Stimulated activated CD8-positive, alpha-beta memory T cell treated with anti-CD3 and anti-CD28 coated beads, Interleukin-15, amount 100 ng/mL, for 4 hours (primary cell): Measurements from ENCODE around the gene DNAJA4.
"Not testable (repeated sequence)": the region's sequence is repeated elsewhere in the genome, so short reads cannot be mapped to it uniquely, and the experiment has no call there.

Source experiments
- DNase-seq, 2 donors: peaks; one replicate each; pipeline ENCODE4 v3.0.0-alpha.2; 2020; ENCODE audit warnings: low read depth in 2 of 2

DNAJA4 gene

GRCh38 chr15:78244101-78244500 is 20.3 kb upstream of the DNAJA4 start:
- DNase-seq = no peak

- DNase-seq = no peak
These were observed 19.5 kb upstream of the DNAJA4 start for GRCh38 chr15:78244893-78245292.

- not testable (repeated sequence) for DNase-seq
These were observed 19.0 kb upstream of the DNAJA4 start for GRCh38 chr15:78245392-78245791.

DNA sequence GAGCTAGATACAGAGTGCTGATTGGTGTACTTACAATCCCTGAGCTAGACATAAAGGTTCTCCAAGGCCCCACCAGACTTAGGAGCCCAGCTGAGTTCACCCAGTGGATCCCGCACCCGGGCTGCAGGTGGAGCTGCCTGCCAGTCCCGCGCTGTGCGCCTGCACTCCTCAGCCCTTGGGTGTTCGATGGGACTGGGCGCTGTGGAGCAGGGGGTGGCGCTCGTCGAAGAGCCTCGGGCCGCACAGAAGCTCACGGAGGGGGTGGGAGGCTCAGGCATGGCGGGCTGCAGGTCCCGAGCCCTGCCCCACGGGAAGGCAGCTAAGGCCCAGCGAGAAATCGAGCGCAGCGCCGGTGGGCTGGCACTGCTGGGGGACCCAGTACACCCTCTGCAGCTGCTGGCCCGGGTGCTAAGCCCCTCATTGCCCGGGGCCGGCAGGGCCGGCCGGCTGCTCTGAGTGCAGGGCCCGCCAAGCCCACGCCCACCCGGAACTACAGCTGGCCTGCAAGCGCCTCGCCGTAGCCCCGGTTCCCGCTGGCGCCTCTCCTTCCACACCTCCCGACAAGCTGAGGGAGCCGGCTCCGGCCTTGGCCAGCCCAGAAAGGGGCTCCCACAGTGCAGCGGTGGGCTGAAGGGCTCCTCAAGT is 18.3 kb upstream of the DNAJA4 start:
- DNase-seq = not testable (repeated sequence)

GRCh38 chr15:78247911-78248310 is 16.5 kb upstream of the DNAJA4 start:
- DNase-seq = no peak

- no peak for DNase-seq
These were observed 15.2 kb upstream of the DNAJA4 start for GRCh38 chr15:78249131-78249530.

DNA sequence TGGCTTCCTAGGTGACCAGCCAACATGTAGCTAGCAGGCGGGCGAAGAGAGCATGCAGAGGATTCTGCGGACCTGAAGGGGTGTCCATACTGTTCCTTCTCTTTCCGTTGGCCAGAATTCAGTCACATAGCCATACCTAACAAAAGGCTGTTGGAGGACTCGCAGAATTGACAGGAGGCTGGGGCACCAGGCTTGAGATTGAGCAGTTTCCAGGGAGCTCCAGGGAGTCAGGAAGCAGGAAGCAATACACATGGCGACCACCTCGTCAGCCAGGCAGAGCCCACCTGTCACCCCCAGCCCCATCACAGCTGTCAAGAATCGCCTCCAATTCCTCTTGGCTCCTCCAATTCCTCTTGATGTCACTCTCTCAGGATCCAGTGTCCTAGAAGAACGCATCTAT is 13.2 kb upstream of the DNAJA4 start:
- DNase-seq = no peak

- no peak for DNase-seq
These were observed 8.8 kb upstream of the DNAJA4 start for GRCh38 chr15:78255421-78256043.

DNA sequence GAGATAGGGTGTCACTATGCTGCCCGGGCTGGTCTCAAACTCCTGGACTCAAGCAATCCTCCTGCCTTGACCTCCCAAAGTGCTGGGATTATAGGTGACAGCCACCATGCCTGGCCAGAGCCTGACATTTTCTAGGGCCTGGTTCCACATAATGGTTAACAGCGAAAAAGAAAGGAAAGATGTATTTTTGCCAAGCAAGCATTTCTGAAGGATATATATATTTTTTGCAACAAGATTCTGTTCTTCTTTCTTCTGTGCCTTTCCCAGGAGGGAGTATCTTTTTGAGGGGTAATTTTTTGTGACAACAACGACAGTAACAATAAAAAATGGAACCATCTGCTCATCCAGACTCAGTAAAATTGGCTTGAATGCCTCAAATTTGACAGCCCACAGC is 8.3 kb upstream of the DNAJA4 start:
- no peak for DNase-seq

GRCh38 chr15:78257681-78258080 is 6.7 kb upstream of the DNAJA4 start:
- no peak for DNase-seq

DNA sequence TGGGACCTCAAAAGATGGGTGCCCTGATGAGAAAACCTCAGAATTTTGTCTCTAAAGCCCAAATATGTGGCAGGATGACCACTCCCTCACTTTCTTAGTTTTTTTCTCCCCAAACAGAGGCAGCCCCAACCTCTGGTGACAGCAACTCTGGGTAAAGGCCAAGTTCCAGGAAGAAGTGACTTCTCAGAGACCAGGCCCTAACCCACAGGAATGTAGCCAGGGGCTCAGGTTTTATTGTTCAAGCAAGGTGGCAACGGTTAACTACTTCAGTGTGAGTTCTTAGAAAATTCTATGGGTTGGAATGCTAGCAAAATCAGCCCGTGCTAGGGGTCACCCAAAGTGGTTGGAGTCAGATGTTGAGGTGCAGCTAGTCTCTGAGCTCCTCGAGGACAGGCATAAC is 5.1 kb upstream of the DNAJA4 start:
- no peak for DNase-seq

DNA sequence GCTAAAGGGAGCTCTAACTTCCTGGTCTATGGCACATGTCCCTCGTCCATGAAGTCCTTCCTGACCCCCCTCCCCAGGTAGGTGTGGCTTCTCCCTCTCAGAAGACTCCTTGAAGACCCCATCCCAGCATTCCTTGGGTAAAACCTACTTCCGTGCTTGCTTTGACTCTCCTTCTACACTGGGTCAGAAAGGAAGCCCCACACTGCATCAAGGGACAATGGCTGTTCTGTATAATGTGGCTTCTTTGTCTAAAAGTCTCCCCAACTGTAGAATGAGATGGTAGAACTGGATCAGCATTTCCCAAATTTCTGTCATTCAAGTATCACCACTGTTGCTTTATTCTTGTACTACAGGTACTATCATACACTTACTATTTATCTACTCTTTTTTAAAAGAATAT is 3.9 kb upstream of the DNAJA4 start:
- DNase-seq = no peak

DNA sequence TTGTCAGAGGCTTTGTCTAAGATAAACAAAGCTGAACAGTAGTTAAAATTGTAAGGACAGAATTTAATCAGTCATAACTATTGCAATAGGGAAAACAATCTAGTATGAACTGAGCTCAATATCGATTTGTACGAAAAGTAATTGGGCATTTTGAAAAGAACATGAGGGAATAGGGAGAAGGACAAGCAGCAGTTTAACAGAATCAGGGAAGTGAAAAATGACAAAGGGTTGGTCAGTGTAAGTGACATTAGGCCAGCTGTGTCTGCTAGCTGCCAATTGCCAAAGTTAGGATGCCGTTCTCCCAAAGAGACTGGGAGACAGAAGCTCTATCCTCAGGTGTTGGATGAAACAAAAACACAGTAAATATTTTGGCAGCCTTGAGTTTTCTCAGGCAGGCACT is 3.3 kb upstream of the DNAJA4 start:
- DNase-seq = no peak

DNA sequence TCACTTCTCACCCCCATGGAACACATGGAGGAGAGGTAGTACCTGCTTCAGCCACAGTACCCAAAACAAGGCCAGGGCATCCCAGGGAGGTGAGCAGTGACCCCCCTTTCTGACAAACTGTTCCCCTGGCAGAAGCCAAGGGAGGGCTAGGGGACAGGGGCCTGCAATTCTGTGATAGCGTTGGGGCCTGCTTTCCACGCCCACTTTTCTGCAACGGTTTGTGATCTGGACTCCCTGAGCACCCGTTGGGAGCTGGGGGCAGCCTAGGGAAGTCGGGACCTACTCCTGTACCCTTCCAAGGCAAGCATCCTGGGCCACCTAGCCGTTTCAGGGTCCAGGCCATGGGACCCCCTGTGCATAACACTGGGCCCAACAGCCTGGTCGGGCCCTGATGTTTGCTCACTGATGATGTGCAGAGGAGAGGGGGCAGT is 996 bp upstream of the DNAJA4 start:
- DNase-seq = no peak

DNA sequence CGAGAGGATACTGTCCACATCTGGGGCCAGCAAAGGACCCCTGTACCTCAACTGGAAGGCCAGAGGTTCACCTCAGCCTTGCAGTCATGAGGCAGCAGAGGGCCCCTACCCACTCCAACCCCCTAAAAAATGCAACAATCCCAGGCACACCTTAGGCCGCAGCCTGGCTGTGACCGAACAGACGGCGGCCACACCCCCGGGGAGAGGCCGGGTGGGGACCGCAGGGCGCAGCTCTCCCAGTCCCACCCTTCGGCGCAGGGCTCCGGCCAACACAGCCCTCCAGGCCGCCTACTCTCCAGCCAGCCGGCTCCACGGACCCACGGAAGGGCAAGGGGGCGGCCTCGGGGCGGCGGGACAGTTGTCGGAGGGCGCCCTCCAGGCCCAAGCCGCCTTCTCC is 457 bp upstream of the DNAJA4 start:
- no peak for DNase-seq

GRCh38 chr15:78265137-78265460 is 737 bp downstream of the DNAJA4 start:
- no peak for DNase-seq

GRCh38 chr15:78265752-78266224 is 1.4 kb downstream of the DNAJA4 start:
- no peak for DNase-seq

- no peak for DNase-seq
These were observed 1.9 kb downstream of the DNAJA4 start for GRCh38 chr15:78266229-78266628.

DNA sequence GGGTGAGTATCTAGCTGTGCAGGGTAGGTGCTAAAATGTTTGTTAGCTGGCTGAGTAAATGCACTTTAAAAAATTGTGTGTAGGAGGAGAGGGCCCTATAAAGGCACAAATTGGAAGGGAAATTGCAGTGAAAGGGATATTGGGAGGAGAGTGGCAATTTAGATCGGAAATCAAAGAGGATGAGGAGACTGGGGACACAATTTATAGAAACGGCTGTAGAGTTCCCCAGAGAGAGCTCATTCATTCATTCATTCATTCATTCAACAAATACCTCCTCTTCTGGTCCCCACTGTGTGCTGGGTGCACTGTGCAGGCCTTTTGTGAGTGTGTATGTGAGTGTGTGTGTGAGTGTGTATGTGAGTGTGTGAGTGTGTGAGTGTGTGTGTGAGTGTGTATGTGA is 2.4 kb downstream of the DNAJA4 start:
- DNase-seq = no peak

GRCh38 chr15:78272316-78272715 is 8.0 kb downstream of the DNAJA4 start:
- no peak for DNase-seq

- DNase-seq = no peak
These were observed 8.4 kb downstream of the DNAJA4 start for GRCh38 chr15:78272776-78273175.

DNA sequence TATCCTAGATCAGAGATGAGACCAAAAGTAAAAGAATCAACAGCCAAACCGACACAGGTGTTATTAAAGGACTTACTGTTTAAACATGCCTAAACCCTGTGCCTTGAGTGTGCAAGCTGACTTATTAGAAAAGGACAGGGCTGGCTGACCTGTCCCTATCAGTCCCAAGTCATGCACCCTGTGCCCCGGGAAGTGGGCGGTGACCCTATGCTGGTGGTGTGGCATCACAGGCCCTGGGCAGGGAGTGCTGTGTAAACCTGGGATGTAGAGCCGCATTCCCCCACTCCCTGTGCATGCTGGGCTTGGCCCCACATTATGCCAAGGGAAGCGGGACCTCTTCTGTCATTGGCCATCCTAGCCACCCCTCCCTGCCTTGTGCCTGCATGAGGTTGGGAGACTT is 10.6 kb downstream of the DNAJA4 start:
- DNase-seq = no peak

- no peak for DNase-seq
These were observed 11.9 kb downstream of the DNAJA4 start for GRCh38 chr15:78276064-78276943.
